ENCODE data around the gene MCF2L2.

Gene MCF2L2

GRCh38 chr3:183287301-183287971 is 141.0 kb downstream of the MCF2L2 start:
- peak; percentile 10 for DNase-seq

DNA sequence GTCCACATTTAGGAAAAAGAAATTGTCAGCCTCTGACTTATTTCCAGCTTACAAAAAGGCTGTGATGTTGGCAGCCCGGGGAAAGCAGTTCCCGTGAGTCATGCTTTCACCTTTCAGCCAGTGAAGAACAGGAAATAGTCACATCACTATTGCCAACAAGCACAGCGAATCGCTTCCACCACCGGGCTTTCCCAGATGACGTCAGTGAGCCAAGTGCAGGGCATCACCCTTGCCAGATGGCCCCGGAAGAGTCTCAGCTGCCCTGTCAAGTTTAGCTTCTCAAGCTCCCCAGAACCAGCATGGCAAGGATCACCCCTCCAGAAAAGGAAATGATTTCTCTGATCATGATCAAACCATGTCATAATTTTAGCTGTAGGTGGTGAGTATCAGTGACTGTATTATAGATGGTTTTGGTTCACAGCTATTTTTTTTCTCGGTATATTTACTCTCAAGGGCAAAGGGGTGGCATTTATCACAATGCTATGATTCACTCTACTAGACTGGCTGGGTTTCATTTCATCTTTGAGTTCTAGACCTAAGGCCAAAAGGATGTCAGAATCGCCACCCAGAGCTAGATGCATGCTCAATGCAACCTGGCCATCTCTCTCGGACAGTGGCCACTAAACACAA is 142.5 kb downstream of the MCF2L2 start:
- peak; percentile 90 for DNase-seq

GRCh38 chr3:183285318-183285717 is 143.1 kb downstream of the MCF2L2 start:
- DNase-seq = no peak

DNA sequence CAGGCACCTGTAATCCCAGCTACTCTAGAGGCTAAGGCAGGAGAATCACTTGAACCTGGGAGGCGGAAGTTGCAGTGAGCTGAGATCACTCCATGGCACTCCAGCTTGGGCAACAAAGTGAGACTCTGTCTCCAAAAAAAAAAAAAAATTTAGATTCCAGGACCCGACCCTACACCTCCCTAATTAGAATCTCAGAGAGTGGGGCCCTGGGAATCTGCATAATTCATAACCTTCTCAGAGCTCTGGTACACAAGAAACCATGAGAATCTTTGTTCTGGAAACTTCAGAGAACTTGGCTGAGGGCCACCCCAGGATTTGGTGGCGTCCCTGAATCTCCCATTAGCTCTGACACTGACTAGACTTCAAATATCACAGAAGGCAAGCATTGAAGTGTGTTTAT is 143.8 kb downstream of the MCF2L2 start:
- no peak for DNase-seq

DNA sequence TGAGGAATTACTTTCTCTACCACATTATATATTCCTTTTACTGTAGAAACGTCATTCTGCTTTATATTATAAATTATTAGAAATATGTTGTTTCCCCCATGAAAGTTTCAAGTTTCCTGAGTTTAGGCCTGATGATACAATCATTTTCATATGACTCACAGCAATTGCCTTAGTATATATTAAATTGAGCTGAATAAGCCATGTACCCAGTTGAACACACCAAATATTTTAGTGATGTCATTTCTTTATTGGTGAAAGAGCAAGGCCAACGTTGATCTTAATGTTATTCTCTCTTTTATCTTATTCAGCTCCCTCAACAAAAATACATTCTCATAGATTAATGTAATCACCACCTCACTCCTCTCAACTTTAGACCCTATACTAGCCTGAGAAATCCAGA is 144.5 kb downstream of the MCF2L2 start:
- no peak for DNase-seq

DNA sequence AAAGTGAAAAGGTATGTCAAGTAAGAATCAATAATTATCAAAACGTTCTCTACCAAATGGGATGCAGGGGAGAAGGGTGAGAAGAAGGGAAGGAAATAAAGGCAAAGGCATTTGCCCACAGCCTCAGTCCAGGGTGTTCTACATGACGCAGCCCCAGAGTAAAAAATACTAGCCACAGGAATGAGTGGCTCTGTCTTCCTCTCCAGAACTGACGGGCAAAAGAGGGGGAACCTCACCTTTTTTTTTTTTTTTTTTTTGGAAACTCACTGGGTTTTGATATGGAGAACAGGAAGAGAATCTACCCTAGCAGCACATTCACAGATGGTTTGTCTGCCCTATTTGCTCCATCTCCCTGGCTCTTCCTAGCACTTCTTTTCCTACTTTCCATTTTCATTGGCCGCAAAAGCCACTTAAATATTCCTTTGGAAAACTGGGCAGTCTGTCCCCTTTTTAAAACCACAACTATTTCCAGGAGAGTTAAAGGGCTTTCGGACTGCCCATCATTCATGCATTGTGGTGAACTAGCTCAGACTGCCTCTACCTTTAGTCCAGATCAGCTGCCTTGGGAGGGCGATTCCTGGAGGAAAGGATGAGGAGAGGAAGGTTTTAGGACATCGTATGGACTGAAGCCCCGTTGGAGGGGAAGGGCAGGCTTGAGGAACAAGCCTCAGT is 147.2 kb downstream of the MCF2L2 start:
- DNase-seq = no peak

GRCh38 chr3:183279371-183279770 is 149.0 kb downstream of the MCF2L2 start:
- no peak for DNase-seq

- no peak for DNase-seq
Measured at GRCh38 chr3:183278479-183279088, 149.8 kb downstream of the MCF2L2 start.

DNA sequence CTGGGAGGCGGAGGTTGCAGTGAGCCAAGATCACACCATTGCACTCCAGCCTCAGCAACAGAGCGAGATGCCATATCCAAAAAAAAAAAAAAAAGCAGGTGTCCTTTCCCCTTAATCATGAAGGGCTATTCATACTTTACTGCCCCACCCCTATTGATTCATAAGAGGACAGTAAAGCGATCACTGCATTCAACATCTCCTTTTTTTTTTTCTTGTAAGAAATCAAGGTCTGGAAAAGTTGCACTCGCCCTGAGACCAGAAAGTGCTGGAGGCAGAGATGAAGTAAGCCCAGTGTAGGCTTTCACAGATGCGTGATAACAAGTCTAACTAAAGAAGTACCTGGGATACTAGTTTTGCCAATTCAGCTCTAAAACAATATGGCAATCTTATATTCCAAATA is 151.2 kb downstream of the MCF2L2 start:
- DNase-seq = no peak

GRCh38 chr3:183275937-183276336 is 152.5 kb downstream of the MCF2L2 start:
- no peak for DNase-seq

- DNase-seq = no peak
Measured at GRCh38 chr3:183275418-183275817, 153.0 kb downstream of the MCF2L2 start.

DNA sequence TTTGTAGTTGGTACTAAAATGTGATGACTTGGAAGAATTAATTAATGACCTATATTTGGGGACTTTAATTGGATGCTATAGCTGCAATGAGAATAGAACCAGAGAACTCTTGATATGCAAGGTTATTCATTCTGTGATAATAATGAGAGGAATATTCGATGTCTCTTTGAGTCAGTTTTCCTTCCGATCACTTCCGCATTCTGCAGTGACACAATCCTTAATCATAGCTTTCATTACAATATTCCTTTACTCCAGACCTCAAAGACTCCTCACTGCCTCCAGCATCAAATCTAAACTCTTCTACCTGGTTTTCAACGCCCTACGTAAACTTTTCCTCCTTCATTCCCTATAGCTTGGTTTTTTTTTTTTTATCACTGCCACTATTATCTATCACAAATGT is 153.8 kb downstream of the MCF2L2 start:
- no peak for DNase-seq

DNA sequence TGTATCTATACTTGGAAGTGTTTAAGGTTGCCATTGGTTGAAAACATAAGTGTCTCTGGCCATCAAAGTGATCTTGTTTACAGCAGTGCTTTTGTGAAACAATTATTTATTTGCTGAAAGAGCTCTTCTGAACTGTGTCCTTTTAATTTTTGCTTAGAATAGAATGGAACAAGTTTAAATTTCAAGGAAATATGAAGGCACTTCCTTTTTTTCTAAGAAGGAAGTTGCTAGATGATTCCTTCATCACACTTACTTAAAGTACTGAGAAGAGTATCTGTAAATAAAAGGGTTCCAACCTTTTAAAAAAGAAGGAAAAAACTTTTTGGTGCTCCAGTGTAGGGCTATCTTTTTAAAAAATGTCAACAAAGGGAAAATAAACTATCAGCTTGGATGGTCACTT is 155.6 kb downstream of the MCF2L2 start:
- DNase-seq = no peak

DNA sequence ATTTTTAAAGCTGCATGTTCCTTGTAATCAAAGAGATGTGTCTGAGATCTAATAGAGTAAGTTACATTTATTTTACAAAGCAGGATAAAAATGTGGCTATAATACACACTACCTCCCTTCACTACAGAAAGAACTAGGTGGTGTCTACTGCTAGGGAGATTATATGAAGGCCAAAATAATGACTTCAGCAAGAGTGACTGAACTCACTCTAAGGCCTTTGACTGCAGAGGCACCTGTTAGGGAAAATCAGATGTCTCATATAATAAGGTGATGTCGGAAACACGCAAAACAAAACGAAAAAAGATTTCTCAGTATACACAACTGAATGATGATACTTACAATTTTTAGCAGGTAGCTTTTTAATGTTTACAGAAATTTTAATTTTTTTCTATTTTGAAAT is 156.3 kb downstream of the MCF2L2 start:
- DNase-seq = no peak

DNA sequence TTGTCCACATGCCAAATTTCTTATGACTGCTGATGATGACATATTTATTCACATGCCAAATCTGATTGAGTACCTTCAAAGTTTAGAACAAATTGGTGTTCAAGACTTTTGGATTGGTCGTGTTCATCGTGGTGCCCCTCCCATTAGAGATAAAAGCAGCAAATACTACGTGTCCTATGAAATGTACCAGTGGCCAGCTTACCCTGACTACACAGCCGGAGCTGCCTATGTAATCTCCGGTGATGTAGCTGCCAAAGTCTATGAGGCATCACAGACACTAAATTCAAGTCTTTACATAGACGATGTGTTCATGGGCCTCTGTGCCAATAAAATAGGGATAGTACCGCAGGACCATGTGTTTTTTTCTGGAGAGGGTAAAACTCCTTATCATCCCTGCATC is 158.1 kb downstream of the MCF2L2 start:
- DNase-seq = no peak

DNA sequence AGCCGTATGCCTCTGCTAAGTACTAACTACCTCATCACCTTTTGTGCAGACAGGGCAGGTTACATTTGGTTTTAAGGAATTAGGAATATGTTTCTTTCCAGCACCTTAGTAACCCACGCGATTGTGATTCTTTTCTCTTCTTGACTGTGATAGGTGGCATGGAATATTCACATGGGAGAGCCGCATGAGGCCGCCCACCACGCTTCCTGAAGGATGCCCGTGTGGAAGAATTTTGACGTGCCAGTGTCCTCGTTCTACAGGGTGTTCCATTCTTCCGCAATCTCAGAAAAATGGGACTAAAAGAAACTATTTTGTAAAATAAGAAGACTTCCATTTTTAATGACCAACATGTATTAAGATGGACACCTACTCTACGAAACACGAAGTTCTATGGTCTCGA is 159.1 kb downstream of the MCF2L2 start:
- no peak for DNase-seq

DNA sequence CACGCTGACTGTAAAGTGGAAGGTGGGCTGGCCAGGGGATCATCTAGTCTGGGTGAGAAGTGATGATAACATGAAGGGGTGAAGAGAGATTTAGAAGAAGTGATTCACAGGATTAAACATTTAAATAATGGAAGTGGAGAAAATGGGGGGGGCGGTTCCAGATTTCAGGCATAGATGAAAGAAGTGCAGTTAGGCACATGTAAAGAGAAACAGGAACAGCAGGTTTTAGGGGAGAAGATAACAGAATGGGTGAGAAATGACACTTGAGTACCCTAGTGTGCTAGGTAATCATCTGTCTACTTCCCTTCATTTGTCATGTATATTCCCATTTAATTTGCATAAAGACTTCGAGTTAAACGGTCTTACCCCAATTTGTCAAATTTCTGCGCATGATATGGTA is 160.1 kb downstream of the MCF2L2 start:
- no peak for DNase-seq

GRCh38 chr3:183267140-183267539 is 161.3 kb downstream of the MCF2L2 start:
- no peak for DNase-seq

GRCh38 chr3:183266454-183266853 is 162.0 kb downstream of the MCF2L2 start:
- no peak for DNase-seq

DNA sequence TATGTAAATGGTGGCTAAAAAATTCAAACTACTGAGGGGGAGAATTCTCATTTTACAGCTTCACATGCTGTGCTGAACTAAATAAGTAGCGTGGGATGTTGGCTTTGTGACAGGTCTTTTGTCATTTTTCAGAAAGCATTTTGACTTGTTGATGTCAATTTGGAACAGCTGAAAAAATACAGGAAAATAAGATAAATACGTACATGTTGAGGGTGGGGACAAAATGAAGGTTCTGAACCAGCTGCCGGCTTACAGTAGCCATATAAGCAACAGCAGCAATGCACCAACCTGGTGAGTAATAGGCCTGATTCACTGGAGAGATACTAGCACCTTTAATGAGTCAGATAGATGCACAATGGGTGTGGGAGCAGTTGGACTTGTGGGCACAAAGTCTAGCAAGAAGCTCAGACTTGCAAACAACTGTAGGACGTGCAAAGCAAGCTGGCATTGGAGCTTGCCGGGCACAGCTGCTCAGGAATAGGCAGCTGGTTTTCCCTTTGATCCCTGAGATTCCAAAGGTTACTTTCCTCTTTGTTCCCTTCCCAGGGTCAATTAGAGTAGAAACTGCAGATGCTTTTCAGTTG is 162.5 kb downstream of the MCF2L2 start:
- peak; percentile 34 for DNase-seq

DNA sequence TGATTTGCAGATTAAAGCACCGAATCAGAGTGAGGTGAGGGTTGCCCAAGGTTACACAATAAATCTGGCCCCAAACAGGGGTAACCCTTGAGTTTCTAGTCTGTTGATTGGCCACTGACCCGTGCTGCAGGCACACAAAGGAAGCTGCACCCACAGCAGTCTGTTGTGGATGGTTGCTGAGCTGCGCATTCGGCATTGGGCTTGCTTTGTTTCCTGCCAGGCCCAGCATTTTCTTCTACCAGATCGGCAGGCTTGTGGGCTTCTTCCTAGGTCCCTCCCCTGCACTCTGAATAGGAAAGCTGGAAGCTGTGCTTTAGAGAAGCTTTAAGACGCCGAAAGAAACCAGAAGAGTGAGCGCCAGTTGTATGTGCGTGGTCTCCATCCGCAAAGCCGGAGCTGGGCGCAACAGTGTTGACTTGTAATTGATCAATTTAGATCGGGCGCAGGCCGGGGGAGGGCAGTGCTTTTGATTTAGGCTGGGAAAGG is 163.2 kb downstream of the MCF2L2 start:
- no peak for DNase-seq

GRCh38 chr3:183264268-183264667 is 164.2 kb downstream of the MCF2L2 start:
- DNase-seq = no peak

GRCh38 chr3:183262875-183263378 is 165.5 kb downstream of the MCF2L2 start:
- no peak for DNase-seq

Data from stimulated activated CD4-positive, alpha-beta T cell treated with anti-CD3 and anti-CD28 coated beads, Interleukin-4, amount 100 ng/mL, for 1 hour (primary cell).